NCI-H128 (cell line): Measurements from ENCODE around the gene PLXNA4.

Source experiments
- DNase-seq: peaks from one replicate; lab custom pipeline; 2025; ENCODE audit not compliant: unreplicated experiment; lab: John Stamatoyannopoulos, UW

The PLXNA4 gene

GRCh38 chr7:132102942-132103341 is 473.3 kb downstream of the PLXNA4 start:
- no peak for DNase-seq

- DNase-seq = no peak
Measured at GRCh38 chr7:132102391-132102790, 473.9 kb downstream of the PLXNA4 start.

- DNase-seq = no peak
Measured at GRCh38 chr7:132100981-132101380, 475.3 kb downstream of the PLXNA4 start.

GRCh38 chr7:132100483-132100882 is 475.8 kb downstream of the PLXNA4 start:
- DNase-seq = no peak

DNA sequence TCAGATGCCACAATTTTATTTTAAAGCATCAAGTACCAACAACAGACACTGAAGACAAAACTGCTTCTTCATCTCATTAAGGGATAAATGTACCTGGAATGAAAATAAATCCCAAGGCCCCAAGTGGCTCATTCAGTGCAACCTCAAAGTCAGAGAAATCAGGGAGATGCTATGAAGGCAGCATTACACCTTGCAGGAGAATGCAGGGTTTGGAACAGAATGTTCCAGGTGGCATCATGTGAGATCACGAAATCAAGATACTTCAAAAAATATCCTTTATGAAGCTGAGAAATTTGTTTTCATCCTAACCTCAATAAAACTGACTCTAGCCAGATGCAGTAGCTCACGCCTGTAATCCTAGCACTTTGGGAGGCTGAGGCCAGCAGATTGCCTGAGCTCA is 477.1 kb downstream of the PLXNA4 start:
- DNase-seq = no peak

- no peak for DNase-seq
Measured at GRCh38 chr7:132098327-132098726, 477.9 kb downstream of the PLXNA4 start.

- DNase-seq = no peak
Measured at GRCh38 chr7:132097550-132098134, 478.6 kb downstream of the PLXNA4 start.

- DNase-seq = no peak
Measured at GRCh38 chr7:132095111-132095765, 481.0 kb downstream of the PLXNA4 start.

DNA sequence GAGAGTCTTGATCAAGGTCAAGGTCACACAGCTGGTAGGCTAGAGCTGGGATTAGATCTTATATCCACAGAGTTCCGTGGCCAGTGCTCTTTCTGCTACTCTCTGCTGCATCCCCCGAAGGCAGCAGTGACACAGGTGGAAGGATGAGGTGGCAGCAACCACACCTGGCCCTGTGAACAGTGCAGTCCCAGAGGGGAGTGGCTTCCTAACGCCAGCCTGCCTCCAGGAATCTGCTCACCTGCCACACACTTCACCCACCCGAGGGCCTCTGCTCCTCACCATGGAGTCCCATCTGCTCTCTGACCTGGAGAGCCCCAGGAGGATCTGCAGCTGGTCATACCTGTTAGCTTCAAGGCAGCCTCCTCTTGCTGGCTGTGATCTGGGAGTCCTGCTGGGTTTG is 484.2 kb downstream of the PLXNA4 start:
- no peak for DNase-seq

GRCh38 chr7:132091706-132092105 is 484.6 kb downstream of the PLXNA4 start:
- no peak for DNase-seq

DNA sequence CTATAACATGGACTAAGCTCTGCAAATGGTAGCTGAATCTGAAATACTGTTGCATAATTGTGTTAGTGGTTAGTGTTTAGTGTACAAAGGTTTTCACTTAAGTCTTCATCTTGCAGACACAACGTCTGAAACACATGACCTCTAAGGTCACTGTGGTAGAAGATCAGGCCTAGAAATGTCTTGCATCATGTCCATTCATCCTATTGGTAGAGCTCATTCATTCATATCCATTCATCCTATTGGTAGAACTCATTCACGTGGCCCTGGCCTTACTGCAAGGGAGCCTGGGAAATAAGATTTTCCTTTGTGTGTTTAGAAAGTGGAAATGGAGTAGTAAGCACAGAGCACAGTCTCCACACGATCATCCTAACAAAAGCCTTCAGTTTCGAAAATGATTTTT is 485.8 kb downstream of the PLXNA4 start:
- no peak for DNase-seq

DNA sequence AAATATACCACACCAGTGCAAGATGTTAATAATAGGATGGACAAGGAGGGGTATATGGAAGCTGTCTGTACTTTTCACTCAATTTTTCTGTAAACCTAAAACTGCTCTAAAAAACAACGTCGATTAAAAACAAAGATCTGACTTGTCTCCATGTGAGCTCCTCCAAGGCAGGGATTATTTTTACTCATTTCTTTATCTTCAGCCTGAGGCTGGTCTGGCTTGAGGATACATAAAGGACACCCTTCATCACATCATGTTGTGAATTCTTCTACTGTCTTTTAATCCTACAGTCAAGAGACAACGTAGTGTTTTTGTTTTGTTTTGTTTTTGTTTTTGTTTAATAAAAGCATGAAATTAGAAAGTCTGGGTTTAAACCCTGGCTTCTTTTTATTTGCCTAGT is 486.9 kb downstream of the PLXNA4 start:
- no peak for DNase-seq

DNA sequence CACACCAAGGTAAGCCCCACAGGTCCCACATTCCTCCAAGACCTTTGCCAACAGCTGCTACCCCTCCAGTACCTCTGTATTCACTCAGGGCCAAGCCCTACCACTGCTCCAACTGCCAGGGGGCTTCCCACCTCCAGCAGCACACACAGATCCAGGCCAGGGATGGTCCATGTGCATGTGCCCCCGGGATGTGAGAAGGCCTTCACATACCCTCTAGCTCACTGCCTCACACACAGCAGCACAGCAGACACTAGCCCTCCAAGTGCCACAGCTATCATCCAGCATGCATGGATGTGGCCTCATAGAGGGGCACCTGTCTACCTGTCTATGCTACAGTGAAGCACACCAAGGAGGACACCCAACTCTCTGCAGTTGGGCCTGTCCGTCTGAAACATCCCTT is 488.8 kb downstream of the PLXNA4 start:
- no peak for DNase-seq

DNA sequence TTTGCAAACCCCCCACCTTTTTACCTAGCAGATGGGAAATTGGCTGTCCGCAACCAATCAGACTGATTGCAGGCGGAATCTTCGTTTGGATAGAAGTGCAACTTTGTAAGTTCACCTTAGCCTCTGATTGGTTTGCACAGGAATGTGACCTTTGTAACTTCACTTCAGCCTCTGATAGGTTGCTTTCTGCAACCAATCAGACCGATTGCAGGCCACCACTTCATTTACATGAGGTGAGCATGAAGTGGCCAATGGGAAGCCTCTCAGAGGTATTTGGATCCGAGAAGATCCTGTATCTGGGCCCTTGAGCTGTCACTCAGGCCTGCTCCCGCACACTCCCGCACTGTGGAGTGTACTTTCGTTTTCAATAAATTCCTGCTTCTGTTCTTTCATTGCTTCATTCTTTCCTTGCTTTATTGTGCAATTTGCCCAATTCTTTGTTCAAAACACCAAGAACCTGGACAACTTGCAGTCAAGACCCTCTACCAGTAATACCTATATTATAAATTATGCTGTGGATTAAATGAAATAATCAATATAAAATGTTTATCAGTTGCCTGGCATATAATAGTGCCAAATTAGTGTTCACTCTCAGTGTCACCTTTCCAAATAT is 491.4 kb downstream of the PLXNA4 start:
- DNase-seq = no peak

DNA sequence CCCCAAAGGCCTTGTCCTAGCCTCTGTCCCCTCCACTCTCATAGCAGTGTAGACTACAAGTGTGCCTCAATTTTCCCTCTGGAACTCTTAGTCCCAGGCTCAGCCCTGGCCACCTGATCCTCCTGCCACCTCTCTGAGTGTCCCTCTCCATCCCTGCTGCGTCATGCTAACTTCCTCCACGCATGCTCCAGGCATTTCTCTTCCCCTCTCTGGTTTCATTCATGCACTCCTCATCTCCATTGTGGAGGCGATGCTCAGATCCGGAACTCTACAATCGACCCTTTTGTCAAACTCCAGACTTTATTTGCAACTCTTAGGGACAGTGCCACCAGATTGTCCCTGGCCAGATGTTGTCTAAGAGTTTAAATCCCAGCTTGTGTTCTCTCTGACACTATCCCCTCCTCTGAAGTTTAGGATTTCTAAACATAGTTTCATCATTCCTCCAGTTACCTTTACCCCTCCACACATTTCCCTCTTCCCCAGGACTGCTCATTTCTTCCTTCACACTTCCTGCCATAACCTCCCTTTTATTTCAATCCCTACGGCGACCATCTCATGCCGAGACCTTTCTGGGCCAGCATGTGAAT is 492.6 kb downstream of the PLXNA4 start:
- no peak for DNase-seq

DNA sequence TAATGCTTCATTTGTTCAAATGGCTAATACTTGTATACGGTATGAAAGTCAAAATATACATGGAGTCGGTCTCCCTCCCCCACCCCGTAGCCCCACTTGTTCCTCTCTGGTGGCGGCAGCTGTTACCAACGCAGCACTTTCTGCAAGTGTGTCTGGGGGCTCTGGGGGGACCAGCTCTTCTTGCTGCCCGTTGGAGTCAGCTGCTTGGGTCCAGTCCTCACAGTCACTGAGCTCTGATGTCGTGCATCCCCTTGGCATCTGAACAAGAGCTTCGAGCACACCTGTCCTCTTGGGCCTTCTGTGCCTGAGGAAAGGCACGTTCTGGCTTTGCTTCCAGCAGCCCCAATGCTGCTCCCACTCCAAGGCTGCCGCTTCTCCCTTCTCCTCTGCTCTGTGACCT is 493.1 kb downstream of the PLXNA4 start:
- DNase-seq = no peak

- DNase-seq = no peak
Measured at GRCh38 chr7:132082394-132082793, 493.9 kb downstream of the PLXNA4 start.

DNA sequence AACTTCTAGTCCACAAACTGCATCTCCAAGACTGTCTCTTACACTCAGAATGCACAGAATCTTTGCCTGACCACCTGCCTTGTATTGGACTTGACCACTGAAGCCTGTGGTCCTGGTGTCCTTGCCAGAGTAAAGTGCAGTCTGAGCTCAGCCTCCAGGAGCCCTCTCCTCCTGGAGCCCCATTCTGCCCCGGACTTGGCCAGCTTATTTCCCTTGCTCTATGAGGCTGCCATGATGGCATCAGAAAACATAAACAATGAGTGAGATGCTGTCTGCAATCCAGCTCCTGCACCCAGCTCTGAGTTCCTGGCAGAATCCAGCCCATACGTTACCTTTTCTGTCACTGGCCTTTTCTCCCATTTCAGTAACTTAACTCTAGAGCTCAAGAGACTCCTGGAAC is 494.6 kb downstream of the PLXNA4 start:
- DNase-seq = no peak

GRCh38 chr7:132080967-132081668 is 495.2 kb downstream of the PLXNA4 start:
- DNase-seq = no peak

- DNase-seq = no peak
Measured at GRCh38 chr7:132080467-132080866, 495.8 kb downstream of the PLXNA4 start.

DNA sequence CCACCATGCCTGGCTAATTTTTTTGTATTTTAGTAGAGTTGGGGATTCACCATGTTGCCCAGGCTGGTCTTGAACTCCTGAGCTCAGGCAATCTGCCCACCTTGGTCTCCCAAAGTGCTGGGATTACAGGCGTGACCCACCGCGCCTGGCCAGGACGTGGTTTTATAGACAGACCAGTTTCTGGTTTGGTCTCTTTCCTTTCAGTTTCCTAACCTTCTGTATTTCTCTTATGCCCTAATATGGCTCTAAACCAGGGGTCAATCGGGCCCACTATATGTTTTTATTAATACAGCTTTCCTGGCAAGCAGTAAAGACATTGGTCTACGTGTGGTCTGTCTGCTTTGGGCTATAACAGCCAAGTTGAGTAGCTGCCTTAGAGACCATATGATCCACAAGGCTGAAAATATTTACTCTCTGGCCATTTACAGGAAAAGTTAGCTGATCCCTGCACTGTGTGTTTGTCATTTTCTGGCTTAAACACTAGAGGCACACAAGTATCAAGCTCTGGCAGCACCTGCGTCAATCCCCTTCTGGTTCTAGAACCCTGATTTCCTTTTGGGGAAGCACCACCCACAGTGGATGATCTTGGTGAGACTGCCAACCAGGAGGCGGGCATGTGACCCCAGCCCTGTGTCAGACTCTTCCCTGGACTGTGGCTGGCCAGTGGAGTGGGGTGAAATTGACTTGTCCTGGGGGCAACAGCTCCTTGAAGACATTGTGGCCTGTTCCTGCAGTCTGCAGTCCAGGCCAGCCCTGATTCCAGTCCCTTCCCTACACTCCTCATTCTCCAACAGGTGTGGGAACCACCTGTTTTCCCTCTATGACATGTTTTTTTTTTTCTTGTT is 497.2 kb downstream of the PLXNA4 start:
- DNase-seq = no peak
